Activated CD8-positive, alpha-beta T cell treated with anti-CD3 and anti-CD28 coated beads for 36 hours (primary cell): ENCODE data around the gene SV2B. TPM values are rescaled to one million over a fixed set of nuclear protein-coding genes. Genes with fewer than 3 reads are reported as not detected.

Experiments
- ATAC-seq: fragments of 200-7000 bp; cut with Tn5 transposase; one replicate; pipeline ENCODE4 v1.10.0; 2021; ENCODE audit warnings: mild to moderate bottlenecking, moderate library complexity
- CTCF ChIA-PET: fragments of 350-600 bp; sonication (Branson Sonifier 250); formaldehyde crosslinking; loops from one replicate; lab custom pipeline; 2021; ENCODE audit warnings: antibody characterized with exemption; lab: Charles Lee
- POLR2A ChIA-PET: fragments of 350-600 bp; sonication (Branson Sonifier 250); formaldehyde crosslinking; loops from one replicate; lab custom pipeline; 2021; ENCODE audit warnings: antibody characterized with exemption; lab: Charles Lee
- DNase-seq: peaks from one replicate; pipeline ENCODE4 v3.0.0-alpha.2; 2020
- H3K27ac Mint-ChIP-seq: one replicate; pipeline ENCODE4 v1.8.0; 2021; ENCODE audit warnings: mild to moderate bottlenecking, mixed read lengths
- H3K27me3 Mint-ChIP-seq: one replicate; pipeline ENCODE4 v1.8.0; 2021; ENCODE audit warnings: mixed read lengths
- H3K36me3 Mint-ChIP-seq: one replicate; pipeline ENCODE4 v1.8.0; 2021; ENCODE audit warnings: low read depth, mixed read lengths
- H3K4me1 Mint-ChIP-seq: one replicate; pipeline ENCODE4 v1.8.0; 2021; ENCODE audit warnings: low read depth, mixed read lengths
- H3K4me3 Mint-ChIP-seq: one replicate; pipeline ENCODE4 v1.8.0; 2021; ENCODE audit warnings: mild to moderate bottlenecking, moderate library complexity, mixed read lengths
- H3K9me3 Mint-ChIP-seq: one replicate; pipeline ENCODE4 v1.8.0; 2021; ENCODE audit warnings: mixed read lengths
- intact Hi-C: fragments of 100-400 bp; cut with micrococcal nuclease; formaldehyde crosslinking; loops from one replicate; pipeline ENCODE4 v1.10.0; 2022
- total RNA-seq, 2 experiments: library from RNA; stranded (reverse); gene quantifications; one replicate each; pipeline ENCODE4 v1.2.3, GENCODE V29; 2021
- TF ChIP-seq, protein P1 (sequence below): fragments of 200-600 bp; IDR thresholded peaks from one replicate; pipeline ENCODE4 v1.8.0; 2022; ENCODE audit warnings: antibody characterized with exemption, mild to moderate bottlenecking

The SV2B gene
- total RNA-seq, 2 experiments from 2014 or later, result not detected

DNA sequence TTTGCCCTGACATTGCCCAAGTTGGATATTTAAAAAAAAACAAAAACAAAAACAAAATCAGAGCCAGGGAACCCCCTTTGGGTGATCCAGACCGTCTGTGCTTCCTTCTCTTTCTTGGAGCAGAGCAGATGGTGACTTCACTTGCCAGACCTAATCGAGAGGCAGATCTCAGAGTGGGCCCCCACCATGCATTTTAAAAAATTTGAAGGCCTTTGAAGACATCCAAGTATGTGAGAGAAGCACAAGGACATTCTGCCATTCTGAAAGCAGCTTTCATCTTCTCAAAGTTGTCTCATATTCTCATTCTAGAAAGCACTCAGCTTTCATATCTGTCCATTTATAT is 93.3 kb downstream of the SV2B start:
- POLR2A ChIA-PET, result no interaction called here

DNA sequence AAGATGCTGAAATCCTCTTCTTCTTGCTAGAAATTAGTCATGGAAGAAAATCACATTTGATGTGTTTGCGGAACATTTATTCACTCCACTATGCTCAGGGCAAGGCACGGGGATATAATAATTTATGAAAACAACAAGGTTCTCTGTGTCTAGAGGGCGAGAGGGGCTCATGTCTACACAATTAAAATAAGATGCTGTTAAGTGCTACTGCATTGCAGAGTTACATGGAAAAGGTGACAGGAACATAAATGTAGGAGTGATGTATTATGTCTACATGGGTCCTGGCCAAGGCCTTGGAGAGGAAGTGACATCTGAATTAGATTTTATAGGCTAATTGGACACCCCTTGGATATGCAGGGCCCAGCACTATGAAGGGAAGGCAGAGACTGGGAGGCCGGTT is 96.1 kb downstream of the SV2B start:
- ChIA-PET POLR2A (interaction anchor here (1.1 kb wide), 1 partner anchor 8 kb away, joined by 3 read pairs; no protein-coding TSS in a partner anchor), CTCF (interaction anchor here (0.9 to 1.0 kb wide), 2 partner anchors 45 to 76 kb away, joined by 3 read pairs; no protein-coding TSS in a partner anchor)
- no peaks in the 10 kb centered on the region for H3K4me1 Mint-ChIP-seq
- no peak for ATAC-seq
- H3K36me3 Mint-ChIP-seq, result no peaks in the 10 kb centered on the region
- H3K27me3 Mint-ChIP-seq, result peaks cover 18% of the 10 kb centered on the region
- no peak overlapping the region for H3K4me3 Mint-ChIP-seq
- TF ChIP-seq, protein P1, sequence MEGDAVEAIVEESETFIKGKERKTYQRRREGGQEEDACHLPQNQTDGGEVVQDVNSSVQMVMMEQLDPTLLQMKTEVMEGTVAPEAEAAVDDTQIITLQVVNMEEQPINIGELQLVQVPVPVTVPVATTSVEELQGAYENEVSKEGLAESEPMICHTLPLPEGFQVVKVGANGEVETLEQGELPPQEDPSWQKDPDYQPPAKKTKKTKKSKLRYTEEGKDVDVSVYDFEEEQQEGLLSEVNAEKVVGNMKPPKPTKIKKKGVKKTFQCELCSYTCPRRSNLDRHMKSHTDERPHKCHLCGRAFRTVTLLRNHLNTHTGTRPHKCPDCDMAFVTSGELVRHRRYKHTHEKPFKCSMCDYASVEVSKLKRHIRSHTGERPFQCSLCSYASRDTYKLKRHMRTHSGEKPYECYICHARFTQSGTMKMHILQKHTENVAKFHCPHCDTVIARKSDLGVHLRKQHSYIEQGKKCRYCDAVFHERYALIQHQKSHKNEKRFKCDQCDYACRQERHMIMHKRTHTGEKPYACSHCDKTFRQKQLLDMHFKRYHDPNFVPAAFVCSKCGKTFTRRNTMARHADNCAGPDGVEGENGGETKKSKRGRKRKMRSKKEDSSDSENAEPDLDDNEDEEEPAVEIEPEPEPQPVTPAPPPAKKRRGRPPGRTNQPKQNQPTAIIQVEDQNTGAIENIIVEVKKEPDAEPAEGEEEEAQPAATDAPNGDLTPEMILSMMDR, result no peak
- no peak for DNase-seq
- no peaks in the 10 kb centered on the region for H3K9me3 Mint-ChIP-seq
- intact Hi-C loops, result no loop called here
- no peak overlapping the region for H3K27ac Mint-ChIP-seq

More for the DNA sequence above, 93.3 kb downstream of the SV2B start:
- no peak overlapping the region for H3K27ac Mint-ChIP-seq
- ATAC-seq, result no peak
- CTCF ChIA-PET, result no interaction called here
- intact Hi-C loops, result no loop called here
- no peaks in the 10 kb centered on the region for H3K9me3 Mint-ChIP-seq
- DNase-seq, result no peak
- H3K4me1 Mint-ChIP-seq, result no peaks in the 10 kb centered on the region
- TF ChIP-seq, protein P1, result no peak
- H3K4me3 Mint-ChIP-seq, result no peak overlapping the region
- peaks cover 20% of the 10 kb centered on the region for H3K27me3 Mint-ChIP-seq
- H3K36me3 Mint-ChIP-seq, result no peaks in the 10 kb centered on the region

DNA sequence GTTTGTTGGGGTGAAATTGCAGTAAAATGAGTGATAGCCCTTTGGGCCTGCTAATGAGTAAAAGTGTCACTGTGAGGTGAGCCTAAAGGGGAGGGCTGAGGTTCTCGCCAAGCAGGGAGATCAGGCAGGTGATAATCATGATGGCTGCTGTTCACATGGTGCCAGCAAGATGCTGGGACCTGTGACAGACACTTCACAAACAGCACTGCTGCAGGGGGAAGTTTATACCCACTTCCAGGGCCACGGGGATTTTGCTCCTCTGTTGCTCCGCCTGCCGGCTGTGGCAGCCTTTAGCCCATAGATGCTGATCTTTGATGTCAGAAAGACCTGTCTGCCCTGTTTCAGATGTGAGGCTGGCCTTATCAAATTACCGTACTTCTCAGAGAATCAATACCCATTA is 96.7 kb downstream of the SV2B start:
- ChIA-PET CTCF (no interaction called here), POLR2A (no interaction called here)
- no peak overlapping the region for H3K4me3 Mint-ChIP-seq
- DNase-seq (no peak), ATAC-seq (no peak)
- intact Hi-C loops, result no loop called here
- TF ChIP-seq, protein P1, result no peak
- no peaks in the 10 kb centered on the region for H3K9me3 Mint-ChIP-seq
- peaks cover 15% of the 10 kb centered on the region for H3K27me3 Mint-ChIP-seq
- H3K4me1 Mint-ChIP-seq, result no peaks in the 10 kb centered on the region
- no peaks in the 10 kb centered on the region for H3K36me3 Mint-ChIP-seq
- H3K27ac Mint-ChIP-seq, result no peak overlapping the region

DNA sequence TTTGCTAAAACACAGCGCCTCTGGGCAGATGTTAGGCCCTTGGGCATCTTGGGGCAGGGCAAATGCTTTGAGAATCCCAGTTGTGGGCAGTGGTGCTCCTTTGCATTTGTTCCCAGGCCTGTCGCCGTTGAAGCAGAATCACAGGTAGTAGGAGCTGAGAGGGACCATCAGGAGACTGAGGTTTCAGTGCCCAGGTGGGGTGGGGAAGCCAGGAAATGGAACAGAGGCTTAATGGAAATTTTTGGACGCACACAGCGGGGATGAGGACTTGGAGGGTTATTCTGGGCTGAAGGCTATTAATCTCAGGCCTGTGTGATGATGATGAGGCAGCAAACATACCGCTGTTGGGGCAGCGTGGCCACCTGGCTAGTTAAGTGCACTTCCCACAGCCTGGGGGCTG is 99.5 kb downstream of the SV2B start:
- ATAC-seq, result no peak
- intact Hi-C loops, result no loop called here
- CTCF ChIA-PET, result no interaction called here

GRCh38 chr15:91200101-91200754 is 100.2 kb downstream of the SV2B start:
- ATAC-seq (no peak), DNase-seq (no peak)
- H3K4me1 Mint-ChIP-seq, result no peaks in the 10 kb centered on the region
- TF ChIP-seq, protein P1, result no peak
- no peak overlapping the region for H3K4me3 Mint-ChIP-seq
- H3K27ac Mint-ChIP-seq, result no peak overlapping the region
- CTCF ChIA-PET, result no interaction called here
- no peaks in the 10 kb centered on the region for H3K9me3 Mint-ChIP-seq
- intact Hi-C loops, result no loop called here
- peaks cover 8% of the 10 kb centered on the region for H3K27me3 Mint-ChIP-seq
- H3K36me3 Mint-ChIP-seq, result no peaks in the 10 kb centered on the region
- POLR2A ChIA-PET, result no interaction called here

More for the DNA sequence above, 99.5 kb downstream of the SV2B start:
- Mint-ChIP-seq H3K4me1 (no peaks in the 10 kb centered on the region), H3K36me3 (no peaks in the 10 kb centered on the region), H3K4me3 (no peak overlapping the region), H3K27ac (no peak overlapping the region), H3K27me3 (peaks cover 11% of the 10 kb centered on the region), H3K9me3 (no peaks in the 10 kb centered on the region)
- TF ChIP-seq, protein P1, result no peak
- POLR2A ChIA-PET, result no interaction called here
- DNase-seq, result no peak
